ENCODE measurements around the gene CCDC27.
"Not testable (repeated sequence)": the region's sequence is repeated elsewhere in the genome, so short reads cannot be mapped to it uniquely, and the experiment has no call there.

CCDC27 gene

DNA sequence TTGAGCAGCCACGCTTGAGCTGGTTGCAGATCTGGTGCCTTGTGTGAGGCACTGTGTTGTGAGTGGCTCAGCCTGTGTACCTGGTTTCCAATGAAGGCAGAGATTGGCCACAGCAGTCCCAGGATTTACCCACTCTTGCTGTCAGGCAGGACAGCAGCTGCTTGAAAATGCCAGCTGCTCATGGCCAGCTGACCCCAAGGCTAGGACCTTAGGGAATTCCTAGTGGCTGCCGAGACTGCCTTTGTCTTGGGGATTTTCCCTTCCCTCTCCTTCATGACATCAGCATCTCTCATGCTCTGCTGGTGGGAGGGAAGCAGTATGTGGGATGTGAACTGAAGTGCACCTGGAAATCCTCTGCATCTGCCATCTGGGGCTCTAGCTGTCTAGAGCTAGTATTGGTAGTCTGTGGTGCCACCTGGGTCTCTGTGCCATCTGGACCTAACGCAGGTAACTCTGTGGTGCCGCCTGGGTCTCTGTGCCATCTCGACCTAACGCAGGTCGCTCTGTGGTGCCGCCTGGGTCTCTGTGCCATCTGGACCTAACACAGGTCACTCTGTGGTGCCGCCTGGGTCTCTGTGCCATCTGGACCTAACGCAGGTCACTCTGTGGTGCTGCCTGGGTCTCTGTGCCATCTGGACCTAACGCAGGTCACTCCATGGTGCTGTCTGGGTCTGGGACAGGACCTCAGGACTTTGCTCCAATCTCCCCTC is 47.9 kb downstream of the CCDC27 start:
- TF ChIP-seq, protein P1, sequence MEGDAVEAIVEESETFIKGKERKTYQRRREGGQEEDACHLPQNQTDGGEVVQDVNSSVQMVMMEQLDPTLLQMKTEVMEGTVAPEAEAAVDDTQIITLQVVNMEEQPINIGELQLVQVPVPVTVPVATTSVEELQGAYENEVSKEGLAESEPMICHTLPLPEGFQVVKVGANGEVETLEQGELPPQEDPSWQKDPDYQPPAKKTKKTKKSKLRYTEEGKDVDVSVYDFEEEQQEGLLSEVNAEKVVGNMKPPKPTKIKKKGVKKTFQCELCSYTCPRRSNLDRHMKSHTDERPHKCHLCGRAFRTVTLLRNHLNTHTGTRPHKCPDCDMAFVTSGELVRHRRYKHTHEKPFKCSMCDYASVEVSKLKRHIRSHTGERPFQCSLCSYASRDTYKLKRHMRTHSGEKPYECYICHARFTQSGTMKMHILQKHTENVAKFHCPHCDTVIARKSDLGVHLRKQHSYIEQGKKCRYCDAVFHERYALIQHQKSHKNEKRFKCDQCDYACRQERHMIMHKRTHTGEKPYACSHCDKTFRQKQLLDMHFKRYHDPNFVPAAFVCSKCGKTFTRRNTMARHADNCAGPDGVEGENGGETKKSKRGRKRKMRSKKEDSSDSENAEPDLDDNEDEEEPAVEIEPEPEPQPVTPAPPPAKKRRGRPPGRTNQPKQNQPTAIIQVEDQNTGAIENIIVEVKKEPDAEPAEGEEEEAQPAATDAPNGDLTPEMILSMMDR (IDR thresholded peaks at IDR 0.05; ENCODE audit: low read depth, low read length), result no peak
- Histone ChIP-seq H3K36me3 (no peaks in the 10 kb centered on the region), H3K9me3 (ENCODE audit: severe bottlenecking) (no peaks in the 10 kb centered on the region), H3K4me3 (ENCODE audit: low read depth, low read length) (no peak overlapping the region), H3K27ac (peak overlapping the region; percentile 65), H3K27me3 (ENCODE audit: insufficient read depth, low read depth, severe bottlenecking) (no peaks in the 10 kb centered on the region)
- DNase-seq, result peak; percentile 76

DNA sequence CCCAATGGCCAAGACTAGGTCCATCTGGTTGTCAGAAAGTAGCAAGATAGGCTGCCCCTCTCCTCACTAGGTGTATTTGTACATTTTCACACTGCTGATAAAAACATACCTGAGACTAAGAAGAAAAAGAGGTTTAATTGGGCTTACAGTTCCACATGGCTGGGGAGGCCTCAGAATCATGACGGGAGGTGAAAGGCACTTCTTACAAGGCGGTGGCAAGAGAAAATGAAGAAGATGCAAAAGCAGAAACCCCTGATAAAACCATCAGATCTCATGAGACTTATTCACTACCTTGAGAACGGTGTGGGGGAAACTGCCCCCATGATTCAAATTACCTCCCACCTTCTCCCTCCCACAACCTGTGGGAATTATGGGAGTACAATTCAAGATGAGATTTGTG is 48.5 kb downstream of the CCDC27 start:
- H3K9me3 ChIP-seq (ENCODE audit: severe bottlenecking); DNase-seq; H3K4me3 ChIP-seq (ENCODE audit: low read depth, low read length); H3K27me3 ChIP-seq (ENCODE audit: insufficient read depth, low read depth, severe bottlenecking); H3K36me3 ChIP-seq: not testable (repeated sequence)
- H3K27ac ChIP-seq, result peak overlapping the region; percentile 28

GRCh38 chr1:3803905-3804626 is 51.8 kb downstream of the CCDC27 start:
- H3K9me3 ChIP-seq (ENCODE audit: severe bottlenecking), result peaks cover 12% of the 10 kb centered on the region
- no peak overlapping the region for H3K4me3 ChIP-seq (ENCODE audit: low read depth, low read length)
- H3K36me3 ChIP-seq, result no peaks in the 10 kb centered on the region
- H3K27me3 ChIP-seq (ENCODE audit: insufficient read depth, low read depth, severe bottlenecking), result no peaks in the 10 kb centered on the region
- no peak overlapping the region for H3K27ac ChIP-seq
- DNase-seq, result no peak
- TF ChIP-seq, protein P1 (IDR thresholded peaks at IDR 0.05; ENCODE audit: low read depth, low read length), result no peak

GRCh38 chr1:3804627-3804944 is 52.3 kb downstream of the CCDC27 start:
- H3K36me3 ChIP-seq; H3K4me3 ChIP-seq (ENCODE audit: low read depth, low read length); H3K27ac ChIP-seq; H3K27me3 ChIP-seq (ENCODE audit: insufficient read depth, low read depth, severe bottlenecking); DNase-seq: not testable (repeated sequence)
- peaks cover 12% of the 10 kb centered on the region for H3K9me3 ChIP-seq (ENCODE audit: severe bottlenecking)

DNA sequence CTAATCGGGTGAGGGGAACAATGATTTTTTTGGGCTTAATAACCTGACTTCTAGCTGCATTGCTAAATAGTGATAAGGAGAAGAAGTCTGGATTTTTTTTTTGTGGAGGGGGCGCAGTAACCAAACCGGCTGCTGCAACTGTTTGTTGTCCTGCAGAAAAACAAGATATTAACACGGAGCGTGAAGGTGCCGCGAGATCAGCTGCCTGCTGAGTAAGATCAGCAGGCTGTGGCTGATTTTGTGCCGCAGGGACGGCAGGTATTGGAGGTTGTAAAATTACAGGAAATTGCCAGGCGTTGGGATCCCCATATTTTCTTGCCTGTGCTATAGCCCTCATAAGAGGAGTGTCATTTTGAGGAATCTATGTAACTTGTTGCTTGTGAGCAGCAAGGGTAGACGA is 52.8 kb downstream of the CCDC27 start:
- Histone ChIP-seq H3K36me3 (no peaks in the 10 kb centered on the region), H3K4me3 (ENCODE audit: low read depth, low read length) (no peak overlapping the region), H3K27ac (peak overlapping the region; percentile 4; the same call in 1 of the 2 replicates), H3K27me3 (ENCODE audit: insufficient read depth, low read depth, severe bottlenecking) (no peaks in the 10 kb centered on the region), H3K9me3 (ENCODE audit: severe bottlenecking) (peaks cover 12% of the 10 kb centered on the region)
- no peak for DNase-seq
- TF ChIP-seq, protein P1 (IDR thresholded peaks at IDR 0.05; ENCODE audit: low read depth, low read length), result no peak

DNA sequence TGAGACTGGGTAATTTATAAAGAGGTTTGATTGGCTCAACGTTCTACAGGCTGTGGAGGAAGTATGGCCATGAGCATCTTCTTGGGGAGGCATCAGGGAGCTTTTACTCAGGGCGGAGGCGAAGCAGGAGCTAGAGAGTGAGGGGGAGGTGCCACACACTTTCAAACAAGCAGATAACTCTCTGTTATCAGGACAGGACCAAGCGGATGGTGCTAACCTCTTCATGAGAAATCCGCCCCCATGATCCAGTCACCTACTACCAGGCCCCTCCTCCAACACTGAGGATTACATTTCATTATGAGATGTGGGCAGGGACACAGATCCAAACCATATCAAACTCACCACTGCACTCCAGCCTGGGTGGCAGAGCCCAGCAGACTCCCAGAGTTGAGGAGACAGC is 55.5 kb downstream of the CCDC27 start:
- DNase-seq, result no peak
- no peaks in the 10 kb centered on the region for H3K36me3 ChIP-seq
- TF ChIP-seq, protein P1 (IDR thresholded peaks at IDR 0.05; ENCODE audit: low read depth, low read length), result no peak

More for the DNA sequence above, 55.5 kb downstream of the CCDC27 start:
- H3K27me3 ChIP-seq (ENCODE audit: insufficient read depth, low read depth, severe bottlenecking), result no peaks in the 10 kb centered on the region
- H3K9me3 ChIP-seq (ENCODE audit: severe bottlenecking), result peaks cover 12% of the 10 kb centered on the region
- H3K4me3 ChIP-seq (ENCODE audit: low read depth, low read length), result no peak overlapping the region
- no peak overlapping the region for H3K27ac ChIP-seq
